Measurements from ENCODE around the gene NR2E1.

- TF ChIP-seq CTCF (conservative IDR thresholded peaks at IDR 0.05; ENCODE audit: low read depth, low read length) (no peak), POLR2A (IDR thresholded peaks at IDR 0.05; ENCODE audit: low read depth, low read length) (no peak), MAFK (IDR thresholded peaks at IDR 0.05; ENCODE audit: low read depth, low read length) (no peak)
These were observed 23.6 kb upstream of the NR2E1 start for GRCh38 chr6:108142240-108142639.

All from IMR-90 (cell line).